ENCODE data around the gene GEMIN2. TPM values are rescaled to one million over a fixed set of nuclear protein-coding genes. Genes with fewer than 3 reads are reported as not detected.

GEMIN2 gene
- total RNA-seq, 4 donors from 2014 or later, result 14.8 to 25.7 (median 23.6) TPM

DNA sequence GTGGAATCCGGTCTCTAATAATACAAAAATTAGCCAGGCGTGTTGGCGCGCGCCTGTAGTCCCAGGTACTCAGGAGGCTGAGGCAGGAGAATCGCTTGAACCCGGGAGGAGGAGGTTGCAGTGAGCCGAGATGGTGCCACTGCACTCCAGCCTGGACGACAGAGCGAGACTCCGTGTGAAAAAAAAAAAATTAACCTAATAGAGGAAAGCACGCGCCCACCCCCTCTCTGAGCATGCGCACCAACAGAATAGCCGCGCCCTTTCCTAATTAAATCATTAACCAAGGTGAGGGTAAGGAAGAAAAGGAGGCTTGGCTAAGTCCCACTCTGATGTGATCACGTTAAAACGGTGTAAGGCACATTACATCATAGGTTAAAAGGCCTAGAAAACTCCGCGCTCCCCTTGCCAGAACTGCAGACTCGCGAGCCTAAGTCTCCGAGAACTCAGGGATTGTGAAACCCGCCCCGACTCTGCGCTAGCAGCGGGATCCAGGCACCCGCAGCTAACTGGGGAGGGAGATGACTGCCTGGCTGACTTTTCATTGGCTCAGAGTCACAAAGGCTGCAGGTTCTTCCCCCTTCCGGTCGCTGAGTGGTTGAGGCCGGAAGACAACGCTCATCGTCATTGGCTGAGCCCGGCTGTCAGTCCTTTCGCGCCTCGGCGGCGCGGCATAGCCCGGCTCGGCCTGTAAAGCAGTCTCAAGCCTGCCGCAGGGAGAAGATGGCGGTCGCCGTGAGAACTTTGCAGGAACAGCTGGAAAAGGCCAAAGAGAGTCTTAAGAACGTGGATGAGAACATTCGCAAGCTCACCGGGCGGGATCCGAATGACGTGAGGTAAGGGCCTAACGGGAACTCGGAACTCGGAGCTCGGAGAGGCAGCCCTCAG is 60.7 kb downstream of the GEMIN2 start, which contains the start of gene PNN:
Gene PNN, plus strand, starts transcription at position 695 of the 885 bp plus-strand sequence. Its CDS starts 26 bp downstream, at position 721.
- DNase-seq (ENCODE audit: low spot score in 2 of 2), result peak; percentile 98 to 99
- peak within 1 kb of the TSS; percentile 88 for H3K4me3 ChIP-seq (ENCODE audit: low read depth, poor library complexity, severe bottlenecking)
- peak in 1 of 2 donors; percentile 65 for TF ChIP-seq POLR2A (IDR thresholded peaks at IDR 0.05)
- TF ChIP-seq, protein P1, sequence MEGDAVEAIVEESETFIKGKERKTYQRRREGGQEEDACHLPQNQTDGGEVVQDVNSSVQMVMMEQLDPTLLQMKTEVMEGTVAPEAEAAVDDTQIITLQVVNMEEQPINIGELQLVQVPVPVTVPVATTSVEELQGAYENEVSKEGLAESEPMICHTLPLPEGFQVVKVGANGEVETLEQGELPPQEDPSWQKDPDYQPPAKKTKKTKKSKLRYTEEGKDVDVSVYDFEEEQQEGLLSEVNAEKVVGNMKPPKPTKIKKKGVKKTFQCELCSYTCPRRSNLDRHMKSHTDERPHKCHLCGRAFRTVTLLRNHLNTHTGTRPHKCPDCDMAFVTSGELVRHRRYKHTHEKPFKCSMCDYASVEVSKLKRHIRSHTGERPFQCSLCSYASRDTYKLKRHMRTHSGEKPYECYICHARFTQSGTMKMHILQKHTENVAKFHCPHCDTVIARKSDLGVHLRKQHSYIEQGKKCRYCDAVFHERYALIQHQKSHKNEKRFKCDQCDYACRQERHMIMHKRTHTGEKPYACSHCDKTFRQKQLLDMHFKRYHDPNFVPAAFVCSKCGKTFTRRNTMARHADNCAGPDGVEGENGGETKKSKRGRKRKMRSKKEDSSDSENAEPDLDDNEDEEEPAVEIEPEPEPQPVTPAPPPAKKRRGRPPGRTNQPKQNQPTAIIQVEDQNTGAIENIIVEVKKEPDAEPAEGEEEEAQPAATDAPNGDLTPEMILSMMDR (IDR thresholded peaks at IDR 0.05), result no peak
- 4% methylated on average over 50 to 52 of the region's 56 CpGs for WGBS, 2 donors
- intact Hi-C loops (cut with DNase I; ENCODE audit: low total_unique reads), result no loop called here

DNA sequence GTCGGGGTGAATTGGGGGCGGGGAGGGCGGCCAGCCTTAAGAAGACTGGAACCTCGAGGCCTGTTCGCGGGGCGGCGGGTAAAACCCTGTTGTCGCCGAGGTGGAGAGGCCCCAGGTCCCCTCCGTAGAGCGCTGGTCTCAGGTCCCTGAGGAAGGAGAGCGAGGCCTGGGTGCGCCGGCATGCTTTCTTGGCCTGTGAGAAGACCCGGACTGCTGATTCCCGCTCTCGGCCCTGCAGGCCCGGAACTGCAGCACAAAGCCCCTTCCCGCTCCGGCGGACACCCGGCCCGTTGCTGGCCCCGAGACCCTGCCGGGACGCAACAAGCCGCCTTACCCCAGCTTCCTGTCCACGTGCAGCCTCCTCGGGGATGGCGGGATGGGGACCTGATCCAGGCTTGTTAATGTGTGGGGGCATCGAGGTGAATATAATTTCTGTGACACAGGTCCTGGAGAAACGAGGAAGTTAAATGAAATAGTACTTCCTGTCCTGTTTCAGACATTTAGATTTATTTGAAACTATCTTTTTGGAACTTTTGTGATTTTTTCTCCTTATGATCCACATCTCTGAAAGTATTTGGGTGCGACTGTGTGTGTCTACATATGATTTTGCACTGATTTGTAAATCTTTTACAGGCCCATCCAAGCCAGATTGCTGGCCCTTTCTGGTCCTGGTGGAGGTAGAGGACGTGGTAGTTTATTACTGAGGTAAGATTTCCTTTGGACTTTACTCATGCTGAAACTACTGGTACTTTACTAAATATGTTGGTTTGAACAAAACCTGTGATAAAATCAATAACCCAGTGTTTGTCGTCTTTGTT is 61.5 kb downstream of the GEMIN2 start:
- intact Hi-C loops (cut with DNase I; ENCODE audit: low total_unique reads), result no loop called here
- TF ChIP-seq, protein P1 (IDR thresholded peaks at IDR 0.05), result no peak
- no peak for TF ChIP-seq POLR2A (IDR thresholded peaks at IDR 0.05)
- WGBS, 2 donors, result 1 to 3% methylated on average over 27 to 33 of the region's 36 CpGs
- H3K4me3 ChIP-seq (ENCODE audit: low read depth, poor library complexity, severe bottlenecking), result peak overlapping the region; percentile 88
- DNase-seq (ENCODE audit: low spot score in 2 of 2), result no peak

DNA sequence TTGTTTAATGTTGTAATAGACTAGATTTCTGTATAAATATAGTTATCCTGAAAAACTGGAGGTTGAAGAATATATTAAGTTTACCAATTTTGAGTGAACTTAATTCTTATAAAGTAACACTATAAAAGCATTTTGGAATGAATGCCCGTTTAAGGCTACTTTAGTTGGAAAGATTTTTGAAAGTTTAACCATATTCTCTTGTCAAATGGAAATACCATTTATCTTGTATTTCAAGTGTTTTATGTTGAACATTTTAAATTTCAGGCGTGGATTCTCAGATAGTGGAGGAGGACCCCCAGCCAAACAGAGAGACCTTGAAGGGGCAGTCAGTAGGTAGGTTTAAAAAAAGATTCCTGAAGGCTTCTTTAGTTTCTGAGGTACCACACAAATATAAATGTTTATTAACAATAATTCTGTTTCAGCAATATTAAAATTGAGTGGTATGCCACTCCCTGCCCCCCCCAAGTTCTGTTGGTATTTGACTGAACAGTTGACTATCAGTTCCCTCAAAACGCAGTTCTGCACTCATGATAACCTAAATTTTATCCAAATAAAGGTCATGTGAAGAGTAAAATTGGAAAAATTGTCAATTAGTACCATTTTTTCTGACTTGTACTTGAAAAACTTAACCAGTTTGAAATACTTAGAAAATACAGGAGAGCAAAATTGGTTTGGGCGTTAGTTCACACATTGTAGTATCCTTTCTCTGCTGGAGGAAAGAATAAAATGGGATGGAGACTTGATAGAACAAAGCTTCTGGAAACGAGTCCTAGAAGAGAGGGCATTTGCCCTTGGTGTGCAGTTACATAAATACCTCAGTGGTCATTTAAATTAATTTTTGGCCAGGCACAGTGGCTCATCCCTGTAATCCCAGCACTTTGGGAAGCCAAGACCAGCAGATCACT is 62.4 kb downstream of the GEMIN2 start:
- no peak for TF ChIP-seq POLR2A (IDR thresholded peaks at IDR 0.05)
- TF ChIP-seq, protein P1 (IDR thresholded peaks at IDR 0.05), result no peak
- intact Hi-C loops (cut with DNase I; ENCODE audit: low total_unique reads), result no loop called here
- WGBS, 2 donors, result 69 to 70% methylated on average over 5 of the region's 5 CpGs
- no peak for DNase-seq (ENCODE audit: low spot score in 2 of 2)
- H3K4me3 ChIP-seq (ENCODE audit: low read depth, poor library complexity, severe bottlenecking), result no peak overlapping the region

DNA sequence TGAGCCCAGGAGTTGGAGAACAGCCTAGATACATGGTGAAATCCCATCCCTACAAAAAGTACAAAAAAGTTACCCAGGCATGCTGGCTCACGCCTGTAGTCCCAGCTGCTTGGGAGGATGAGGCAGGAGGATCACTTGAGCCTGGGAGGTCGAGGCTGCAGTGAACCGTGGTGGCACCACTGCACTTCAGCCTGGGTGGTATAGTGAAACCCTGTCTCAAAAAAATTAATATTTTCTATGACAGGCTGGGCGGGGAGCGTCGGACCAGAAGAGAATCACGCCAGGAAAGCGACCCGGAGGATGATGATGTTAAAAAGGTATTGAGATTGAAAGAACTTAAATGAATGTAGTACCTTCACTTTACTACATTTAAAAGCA is 63.0 kb downstream of the GEMIN2 start:
- intact Hi-C loops (cut with DNase I; ENCODE audit: low total_unique reads), result no loop called here
- TF ChIP-seq POLR2A (IDR thresholded peaks at IDR 0.05), result no peak
- TF ChIP-seq, protein P1 (IDR thresholded peaks at IDR 0.05), result no peak
- no peak overlapping the region for H3K4me3 ChIP-seq (ENCODE audit: low read depth, poor library complexity, severe bottlenecking)
- no peak for DNase-seq (ENCODE audit: low spot score in 2 of 2)
- 90 to 91% methylated on average over 9 of the region's 9 CpGs for WGBS, 2 donors

DNA sequence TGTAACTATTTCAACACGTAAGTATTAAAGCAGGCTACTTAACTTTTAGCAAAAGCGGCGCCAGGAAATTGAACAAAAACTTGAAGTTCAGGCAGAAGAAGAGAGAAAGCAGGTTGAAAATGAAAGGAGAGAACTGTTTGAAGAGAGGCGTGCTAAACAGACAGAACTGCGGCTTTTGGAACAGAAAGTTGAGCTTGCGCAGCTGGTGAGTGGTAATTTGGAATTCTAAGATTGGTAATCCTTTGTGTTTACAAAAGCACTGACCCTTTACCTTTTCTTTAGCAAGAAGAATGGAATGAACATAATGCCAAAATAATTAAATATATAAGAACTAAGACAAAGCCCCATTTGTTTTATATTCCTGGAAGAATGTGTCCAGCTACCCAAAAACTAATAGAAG is 64.9 kb downstream of the GEMIN2 start:
- WGBS, 2 donors, result 95 to 97% methylated on average over 6 of the region's 6 CpGs
- intact Hi-C loops (cut with DNase I; ENCODE audit: low total_unique reads), result no loop called here
- H3K4me3 ChIP-seq (ENCODE audit: low read depth, poor library complexity, severe bottlenecking), result no peak overlapping the region
- TF ChIP-seq, protein P1 (IDR thresholded peaks at IDR 0.05), result no peak
- no peak for TF ChIP-seq POLR2A (IDR thresholded peaks at IDR 0.05)
- DNase-seq (ENCODE audit: low spot score in 2 of 2), result no peak

Data from lower leg skin (tissue), 4 donors.